Fibroblast of skin of abdomen (primary cell): ENCODE data around the gene PDGFRB.

Source experiments
- DNase-seq: peaks from one replicate; pipeline ENCODE4 v3.0.0-alpha.2; 2013

PDGFRB gene

DNA sequence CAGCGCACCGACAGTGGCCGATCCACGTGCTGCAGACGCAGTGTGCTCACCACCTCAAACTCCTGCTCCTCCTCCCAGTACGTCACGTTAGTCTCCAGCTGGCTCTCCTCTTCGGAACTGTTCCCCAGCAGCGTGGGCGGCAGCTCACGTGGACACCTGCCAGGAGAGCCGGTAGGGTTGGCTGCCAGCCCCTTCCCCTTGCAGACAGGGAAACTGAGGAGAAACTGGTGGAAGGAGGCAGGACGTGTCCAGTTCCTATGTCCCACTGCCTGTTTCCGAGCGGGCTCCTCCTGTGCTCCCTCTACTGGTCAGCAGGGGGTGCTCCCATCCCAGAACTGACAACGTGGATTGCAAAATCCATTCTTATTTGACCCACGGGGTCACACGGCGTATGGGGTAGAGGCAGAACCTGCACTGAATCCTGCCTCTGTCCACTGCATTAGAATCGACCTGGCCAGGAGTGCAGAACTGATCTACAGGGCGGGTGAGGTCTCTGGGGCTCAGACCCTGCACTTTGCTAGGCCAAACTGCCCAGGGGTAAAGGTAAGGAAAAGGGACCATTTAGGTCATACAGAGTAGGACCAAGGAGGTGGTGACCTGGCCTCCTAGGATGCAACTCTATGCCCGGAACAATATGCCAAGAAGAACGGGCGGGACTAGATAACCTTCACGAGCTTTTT is 25.7 kb downstream of the PDGFRB start:
- peak; percentile 61 for DNase-seq

DNA sequence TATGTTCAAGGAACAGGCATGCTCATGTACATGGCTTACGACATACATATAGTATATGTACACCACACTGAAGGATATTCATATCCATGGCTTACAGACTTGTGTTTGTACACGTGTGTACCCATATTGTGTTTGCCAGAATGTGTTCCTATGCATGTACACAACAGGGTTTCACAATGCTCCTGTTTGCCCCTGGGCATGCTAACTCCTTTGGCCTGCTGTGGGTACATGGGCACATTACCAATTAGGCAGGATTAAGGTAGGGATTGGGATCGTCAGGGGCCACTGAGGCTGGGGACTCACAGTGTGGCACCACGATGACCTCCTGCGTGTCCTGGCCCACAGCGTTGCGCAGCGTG is 26.2 kb downstream of the PDGFRB start:
- no peak for DNase-seq

DNA sequence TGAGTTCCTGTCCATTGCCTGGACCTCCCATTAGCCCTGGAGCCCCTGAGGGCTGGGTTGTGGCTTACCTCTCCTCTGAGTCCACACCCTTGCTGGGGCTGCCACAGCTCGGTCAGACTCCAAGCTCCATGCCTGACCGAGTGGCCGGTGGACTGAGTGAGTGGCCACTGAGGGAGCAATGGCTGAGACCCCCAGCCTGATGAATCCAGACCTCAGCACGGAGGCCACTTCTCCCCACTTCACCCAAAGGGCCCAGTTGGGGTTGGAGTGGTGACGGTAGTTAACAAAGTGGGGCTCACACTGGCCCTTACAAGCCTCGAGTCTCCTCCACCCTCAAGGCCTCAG is 28.8 kb downstream of the PDGFRB start:
- no peak for DNase-seq

DNA sequence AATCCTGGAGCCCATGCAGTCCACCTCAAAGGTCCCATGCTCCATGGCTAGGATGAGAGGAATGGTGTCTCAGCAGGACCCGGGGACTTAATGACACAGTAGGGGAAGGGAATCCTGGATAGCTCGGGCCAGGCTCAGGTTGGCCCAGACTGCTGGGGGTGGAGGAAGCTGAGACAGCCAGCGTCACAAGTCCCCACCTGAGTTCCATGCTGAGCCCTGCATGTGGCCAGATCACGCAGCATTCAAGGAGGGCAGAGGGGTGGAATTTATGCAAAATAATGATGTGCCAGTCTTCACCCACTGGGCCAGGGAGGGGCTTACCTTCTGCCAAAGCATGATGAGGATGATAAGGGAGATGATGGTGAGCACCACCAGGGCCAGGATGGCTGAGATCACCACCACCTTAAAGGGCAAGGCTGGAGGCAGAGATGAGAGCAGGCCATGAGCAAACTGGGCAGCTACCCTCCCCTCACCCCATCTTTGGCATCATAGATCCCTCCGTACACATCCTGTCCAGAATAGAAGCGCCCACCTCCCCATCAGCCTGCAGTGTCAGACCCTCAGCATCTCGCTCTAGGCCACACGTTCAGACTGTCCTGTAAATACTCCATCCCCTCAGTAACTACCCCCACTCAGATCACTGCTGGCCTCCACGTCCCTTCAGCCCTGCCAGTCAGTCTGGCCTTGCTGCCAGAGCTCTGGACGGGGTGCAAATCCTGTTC is 29.3 kb downstream of the PDGFRB start:
- DNase-seq = no peak

DNA sequence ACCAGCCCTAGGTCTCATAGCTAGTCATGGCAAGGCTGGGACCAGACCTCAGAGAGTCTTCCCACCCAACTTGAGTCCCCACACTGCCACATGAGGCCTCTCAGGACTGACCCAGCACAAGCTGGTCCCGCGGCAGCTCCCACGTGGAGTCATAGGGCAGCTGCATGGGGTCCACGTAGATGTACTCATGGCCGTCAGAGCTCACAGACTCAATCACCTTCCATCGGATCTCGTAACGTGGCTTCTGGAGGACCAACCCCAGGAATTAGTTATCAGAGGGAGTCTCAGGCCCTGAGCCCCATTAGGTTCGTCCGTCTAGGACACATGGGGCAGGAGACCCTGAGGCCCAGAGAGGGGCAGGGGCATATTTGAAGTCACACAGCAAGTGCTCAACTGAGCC is 30.3 kb downstream of the PDGFRB start:
- no peak for DNase-seq

DNA sequence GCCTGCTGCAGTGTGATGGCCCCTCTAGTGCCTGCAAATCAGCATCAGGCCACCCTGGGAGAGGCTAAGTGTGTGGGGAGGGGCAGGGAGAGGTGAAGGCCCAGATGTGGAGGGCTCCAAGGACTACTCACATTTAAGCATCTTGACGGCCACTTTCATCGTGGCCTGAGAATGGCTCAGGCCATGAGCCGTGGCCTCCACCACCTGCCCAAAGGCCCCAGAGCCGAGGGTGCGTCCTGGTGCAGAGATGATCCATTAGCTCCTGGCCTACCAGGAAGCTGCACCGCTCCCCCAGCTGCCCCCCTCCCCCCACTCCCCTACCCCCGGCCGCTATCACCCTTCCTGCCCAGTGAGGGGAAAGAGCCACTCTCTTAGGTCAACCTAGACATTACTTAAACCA is 31.0 kb downstream of the PDGFRB start:
- no peak for DNase-seq

DNA sequence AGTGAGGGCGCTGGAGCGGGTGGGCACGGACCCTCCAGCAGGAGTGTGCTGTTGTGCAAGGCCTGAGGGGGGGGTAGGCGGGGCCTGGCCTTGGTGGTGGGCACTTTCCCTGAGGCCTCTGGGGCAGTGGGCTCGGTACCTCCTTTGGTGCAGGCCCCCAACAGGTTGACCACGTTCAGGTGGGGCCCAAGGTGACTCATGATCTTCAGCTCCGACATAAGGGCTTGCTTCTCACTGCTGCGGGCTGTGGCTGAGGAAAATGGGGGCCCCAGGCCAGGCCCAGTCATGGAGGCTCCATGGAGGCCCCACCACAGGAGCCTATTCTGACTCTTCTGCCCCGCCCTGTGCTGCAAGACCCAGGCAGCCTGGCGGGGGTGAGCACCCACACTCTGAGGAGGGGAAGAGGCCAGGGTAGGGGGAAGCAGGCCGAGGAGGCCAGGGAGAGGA is 31.5 kb downstream of the PDGFRB start:
- no peak for DNase-seq

DNA sequence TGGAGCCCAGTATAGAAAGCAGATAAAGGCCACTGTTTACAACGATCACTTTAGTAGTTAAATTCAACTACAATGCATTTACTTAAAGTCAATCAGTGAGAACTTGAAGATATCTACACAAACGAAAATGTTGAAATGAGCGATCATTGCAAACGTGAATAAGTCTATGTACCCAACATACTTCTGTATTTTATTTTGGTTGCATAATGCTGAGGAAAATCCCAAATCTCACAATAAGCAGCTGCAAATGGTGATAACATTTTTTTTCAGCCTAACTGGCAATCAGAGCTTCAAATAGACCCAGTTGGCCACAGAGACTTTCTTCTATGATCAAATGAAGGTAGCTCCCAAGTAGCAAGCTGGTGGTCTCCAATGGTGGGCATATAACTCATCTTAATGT is 32.1 kb downstream of the PDGFRB start:
- DNase-seq = no peak

GRCh38 chr5:150122536-150123481 is 32.8 kb downstream of the PDGFRB start:
- no peak for DNase-seq

DNA sequence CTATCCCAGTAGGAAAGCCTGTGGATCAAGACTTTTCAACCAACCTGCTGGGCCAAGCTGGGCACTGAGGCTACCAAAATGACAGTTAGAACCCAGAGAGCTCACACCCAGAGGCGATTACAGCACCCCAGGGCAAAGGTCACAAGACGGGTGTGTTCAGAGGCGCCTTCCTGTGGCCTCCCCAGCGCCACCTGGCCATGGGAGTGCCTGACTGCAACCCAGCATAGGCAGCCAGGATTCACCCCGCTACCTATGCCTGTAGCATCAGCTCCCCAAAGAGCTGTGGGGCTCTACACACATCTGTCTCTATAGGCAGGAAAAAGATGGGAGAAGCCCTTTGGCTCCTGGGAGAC is 33.5 kb downstream of the PDGFRB start:
- DNase-seq = no peak

- DNase-seq = no peak
These were observed 34.0 kb downstream of the PDGFRB start for GRCh38 chr5:150121448-150122157.

DNA sequence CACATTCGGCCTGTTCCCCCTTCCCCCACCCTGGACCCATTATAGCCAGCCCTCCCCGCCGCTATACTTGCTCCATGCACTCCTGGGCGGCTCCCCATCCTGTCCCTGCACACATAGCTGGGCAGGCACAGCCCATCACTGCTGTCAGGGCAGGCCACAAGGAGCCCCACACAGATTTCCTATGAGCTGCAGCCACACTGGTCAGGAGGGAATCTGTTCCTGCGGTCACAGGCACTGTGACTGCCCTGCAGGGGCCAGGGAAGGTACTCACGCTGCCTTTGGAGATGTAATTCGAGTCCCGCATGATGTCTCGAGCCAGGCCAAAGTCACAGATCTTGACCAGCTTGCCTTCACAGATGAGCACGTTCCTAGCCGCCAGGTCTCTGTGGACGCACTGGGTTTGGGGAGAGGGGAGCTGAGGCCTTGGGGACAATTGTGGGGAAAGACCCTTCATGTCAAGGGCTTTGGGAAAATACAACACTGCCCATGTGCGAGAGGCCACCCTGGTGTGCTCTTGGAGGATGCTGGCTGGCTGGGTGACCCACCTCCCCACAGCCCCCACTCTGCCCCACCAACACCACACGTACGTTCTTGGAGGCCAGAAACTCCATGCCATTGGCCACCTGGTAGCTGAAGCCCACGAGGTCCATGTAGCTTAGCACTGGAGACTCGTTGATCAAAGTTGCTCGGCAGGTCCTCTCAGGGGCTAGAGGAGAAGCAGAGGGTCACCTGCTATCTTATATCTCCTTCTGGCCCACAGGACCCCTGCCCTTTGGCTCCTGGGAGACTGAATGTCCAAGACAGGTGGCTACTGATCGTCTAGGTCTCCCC is 34.8 kb downstream of the PDGFRB start:
- no peak for DNase-seq

DNA sequence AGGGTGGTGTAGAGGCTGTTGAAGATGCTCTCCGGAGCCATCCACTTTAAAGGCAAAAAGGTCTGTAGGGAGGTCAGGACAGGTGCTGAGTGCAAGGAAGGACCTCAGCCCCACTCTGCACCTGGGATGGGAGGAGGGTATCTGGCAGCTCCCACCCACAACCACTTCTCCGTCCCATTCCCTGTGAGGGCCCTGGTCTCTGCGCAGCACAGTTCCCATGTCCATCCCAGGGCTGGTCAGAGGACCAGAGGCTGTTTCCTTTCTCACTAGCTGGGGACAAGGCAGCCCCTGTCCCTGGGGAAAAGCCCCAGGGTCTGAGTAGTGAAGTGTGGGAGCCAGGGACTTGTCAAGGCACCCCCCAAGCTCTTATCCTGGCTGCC is 35.6 kb downstream of the PDGFRB start:
- no peak for DNase-seq

DNA sequence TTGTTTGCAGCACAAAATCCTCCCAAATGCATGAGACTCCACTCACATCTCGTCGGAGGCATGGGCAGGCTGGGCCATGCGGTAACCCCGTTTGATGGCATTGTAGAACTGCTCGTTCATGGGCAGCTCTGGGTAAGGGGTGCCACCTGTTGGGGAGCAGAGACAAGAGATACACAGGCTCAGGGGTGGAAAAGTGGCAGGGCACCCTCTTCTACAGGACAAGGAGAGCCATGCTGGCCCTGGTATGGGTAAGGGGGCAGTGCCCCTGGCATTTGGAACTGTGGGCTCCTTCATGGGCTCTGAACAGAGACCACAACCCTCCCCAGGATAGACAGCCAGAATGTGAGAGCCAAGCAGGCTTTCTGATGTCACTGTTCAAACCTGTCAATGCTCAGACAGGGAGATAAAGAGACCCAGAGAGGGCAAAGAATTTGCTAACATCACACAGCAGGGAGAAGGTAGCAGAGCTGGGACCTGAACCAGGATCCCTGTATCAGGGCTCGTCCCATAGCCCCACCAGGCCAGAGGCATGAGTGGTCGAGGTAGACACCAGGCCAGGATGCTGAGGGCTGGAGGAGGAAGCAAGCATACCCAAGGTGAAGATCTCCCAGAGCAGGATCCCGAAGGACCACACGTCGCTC is 36.1 kb downstream of the PDGFRB start:
- no peak for DNase-seq

- DNase-seq = no peak
These were observed 37.0 kb downstream of the PDGFRB start for GRCh38 chr5:150118561-150119229.

- DNase-seq = no peak
These were observed 37.6 kb downstream of the PDGFRB start for GRCh38 chr5:150117945-150118560.

DNA sequence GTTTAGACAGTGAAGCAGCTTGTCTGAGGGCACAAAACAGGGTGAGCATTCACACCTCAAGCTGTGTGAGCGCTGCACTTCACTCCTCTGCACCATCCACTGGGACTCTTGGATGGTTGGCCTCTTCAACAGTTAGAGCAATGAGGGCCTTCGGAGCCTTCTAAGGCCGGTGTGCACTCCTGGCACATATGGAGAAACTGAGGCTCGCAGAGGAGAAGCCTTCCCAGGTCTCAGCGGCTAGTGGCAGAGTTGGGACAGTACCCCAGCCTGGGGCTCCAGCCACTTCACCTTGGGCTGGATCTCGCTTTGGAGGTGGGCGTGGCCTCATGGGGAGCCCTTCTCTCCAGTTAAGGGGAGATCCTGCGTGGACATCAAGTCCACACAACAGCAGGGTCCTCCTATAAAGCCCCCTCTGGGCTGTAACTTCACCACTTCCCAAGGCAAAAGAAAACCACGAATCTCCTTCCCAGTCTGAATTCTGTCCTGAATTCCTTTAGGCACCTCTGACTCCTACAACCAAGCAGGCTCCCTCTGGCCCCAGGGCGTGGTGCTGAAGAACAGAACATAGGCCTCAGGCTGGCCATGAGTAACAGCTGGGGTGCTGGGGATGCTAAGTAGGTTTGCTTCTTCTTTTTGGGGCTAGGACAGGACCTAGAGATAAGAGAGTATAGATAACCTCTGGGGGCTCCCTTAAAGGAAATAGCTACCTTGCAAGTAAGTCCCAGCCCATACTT is 38.8 kb downstream of the PDGFRB start:
- DNase-seq = no peak

DNA sequence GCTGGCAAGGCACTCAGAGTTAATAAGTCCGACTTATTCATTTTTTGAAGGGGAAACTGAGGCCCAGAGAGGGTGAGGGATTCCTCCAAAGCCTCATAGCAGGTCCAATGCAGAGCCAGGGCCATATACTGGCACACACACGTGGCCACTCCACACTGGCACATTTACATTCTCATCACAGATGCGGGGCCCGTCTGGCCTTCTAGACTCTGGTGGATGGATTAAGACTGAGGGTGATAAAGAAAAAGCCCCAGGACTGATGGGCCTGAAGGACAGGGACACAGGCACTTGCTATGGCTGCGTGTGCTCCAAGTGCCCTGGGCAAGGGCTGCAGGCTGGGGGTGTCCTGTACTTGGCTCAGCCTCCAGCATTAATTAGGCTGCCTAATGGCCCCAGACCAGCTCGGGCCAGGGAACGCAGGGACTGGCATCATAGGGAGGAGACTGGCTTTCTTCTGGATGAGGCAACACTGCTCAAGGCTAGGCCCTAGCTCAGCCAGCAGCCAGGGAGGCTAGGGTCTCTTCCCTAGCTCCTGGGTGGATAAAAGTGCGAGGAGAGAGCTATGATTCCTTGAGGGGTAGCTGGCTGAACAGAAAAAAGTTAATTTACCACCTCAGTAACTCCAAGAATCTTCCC is 40.8 kb downstream of the PDGFRB start:
- DNase-seq = no peak

DNA sequence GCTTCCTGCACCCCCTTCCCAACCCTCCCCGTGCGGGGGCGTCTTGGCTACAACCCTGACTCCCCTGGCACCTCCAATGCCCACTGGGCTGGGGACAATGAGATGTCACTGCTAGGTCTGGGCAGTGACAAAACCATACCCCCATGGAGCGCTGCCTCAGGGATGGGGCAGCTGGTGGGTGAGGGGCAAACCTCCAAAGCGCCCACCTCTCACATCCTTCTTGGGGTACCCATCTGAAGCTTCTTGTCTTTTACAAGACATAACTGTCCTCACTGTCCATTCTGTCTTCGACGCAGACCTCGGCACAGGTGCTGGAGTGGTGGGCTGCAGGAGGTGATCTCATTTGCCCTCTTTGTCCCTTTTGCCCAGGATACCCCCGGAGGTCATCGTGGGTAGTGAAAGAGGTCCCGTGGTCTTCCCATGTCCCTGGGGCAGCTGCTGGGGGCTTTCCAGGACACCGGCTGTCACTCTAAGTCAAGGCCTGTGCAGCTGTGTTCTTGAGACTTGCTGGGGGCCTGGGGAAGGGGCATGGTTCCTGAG is 41.5 kb downstream of the PDGFRB start:
- no peak for DNase-seq
